ENCODE data around the gene ZNF81.
A peak's percentile ranks its signal among the peaks of the same experiment; 100 is the strongest.

The ZNF81 gene

DNA sequence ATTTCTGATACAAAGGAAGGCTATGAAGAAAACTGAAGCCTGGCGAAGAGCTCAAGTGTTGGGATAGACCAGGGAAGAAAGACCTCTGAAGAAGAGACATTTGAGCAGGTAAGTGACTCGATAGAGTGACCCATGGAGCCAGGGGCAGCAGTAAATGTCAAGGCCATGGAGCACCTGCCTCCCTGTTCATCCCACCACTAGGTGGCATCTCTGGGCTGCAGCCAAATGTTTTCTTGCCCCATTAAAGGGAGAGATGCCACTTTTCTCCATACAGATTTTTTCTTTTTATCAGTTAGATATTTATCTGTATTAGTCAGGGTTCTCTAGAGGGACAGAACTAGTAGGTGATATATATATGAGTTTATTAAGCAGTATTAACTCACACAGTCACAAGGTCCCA, 4.9 kb upstream of the ZNF81 start:
- TF ChIP-seq BACH2 (CRISPR knock-in tag; IDR thresholded peaks at IDR 0.05; ENCODE audit: borderline replicate concordance) (no peak), GLIS3 (CRISPR knock-in tag; IDR thresholded peaks at IDR 0.05) (no peak), ZNF8 (CRISPR knock-in tag; IDR thresholded peaks at IDR 0.05) (no peak), TOX (CRISPR knock-in tag; IDR thresholded peaks at IDR 0.05; ENCODE audit: borderline replicate concordance) (no peak), OSR1 (CRISPR knock-in tag; IDR thresholded peaks at IDR 0.05) (no peak), CSDC2 (CRISPR knock-in tag; IDR thresholded peaks at IDR 0.05) (no peak), ZC3H10 (CRISPR knock-in tag; IDR thresholded peaks at IDR 0.05) (no peak), ZNF565 (CRISPR knock-in tag; conservative IDR thresholded peaks at IDR 0.05; ENCODE audit: low read depth) (no peak), TCF4 (CRISPR knock-in tag; IDR thresholded peaks at IDR 0.05; ENCODE audit: borderline replicate concordance) (no peak), ZFP30 (CRISPR knock-in tag; IDR thresholded peaks at IDR 0.05) (no peak)
- TF ChIP-seq, protein P1, sequence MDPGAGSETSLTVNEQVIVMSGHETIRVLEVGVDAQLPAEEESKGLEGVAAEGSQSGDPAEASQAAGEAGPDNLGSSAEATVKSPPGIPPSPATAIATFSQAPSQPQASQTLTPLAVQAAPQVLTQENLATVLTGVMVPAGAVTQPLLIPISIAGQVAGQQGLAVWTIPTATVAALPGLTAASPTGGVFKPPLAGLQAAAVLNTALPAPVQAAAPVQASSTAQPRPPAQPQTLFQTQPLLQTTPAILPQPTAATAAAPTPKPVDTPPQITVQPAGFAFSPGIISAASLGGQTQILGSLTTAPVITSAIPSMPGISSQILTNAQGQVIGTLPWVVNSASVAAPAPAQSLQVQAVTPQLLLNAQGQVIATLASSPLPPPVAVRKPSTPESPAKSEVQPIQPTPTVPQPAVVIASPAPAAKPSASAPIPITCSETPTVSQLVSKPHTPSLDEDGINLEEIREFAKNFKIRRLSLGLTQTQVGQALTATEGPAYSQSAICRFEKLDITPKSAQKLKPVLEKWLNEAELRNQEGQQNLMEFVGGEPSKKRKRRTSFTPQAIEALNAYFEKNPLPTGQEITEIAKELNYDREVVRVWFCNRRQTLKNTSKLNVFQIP (CRISPR knock-in tag; IDR thresholded peaks at IDR 0.05; ENCODE audit: borderline replicate concordance, low read depth), result no peak
- TF ChIP-seq, protein P2, sequence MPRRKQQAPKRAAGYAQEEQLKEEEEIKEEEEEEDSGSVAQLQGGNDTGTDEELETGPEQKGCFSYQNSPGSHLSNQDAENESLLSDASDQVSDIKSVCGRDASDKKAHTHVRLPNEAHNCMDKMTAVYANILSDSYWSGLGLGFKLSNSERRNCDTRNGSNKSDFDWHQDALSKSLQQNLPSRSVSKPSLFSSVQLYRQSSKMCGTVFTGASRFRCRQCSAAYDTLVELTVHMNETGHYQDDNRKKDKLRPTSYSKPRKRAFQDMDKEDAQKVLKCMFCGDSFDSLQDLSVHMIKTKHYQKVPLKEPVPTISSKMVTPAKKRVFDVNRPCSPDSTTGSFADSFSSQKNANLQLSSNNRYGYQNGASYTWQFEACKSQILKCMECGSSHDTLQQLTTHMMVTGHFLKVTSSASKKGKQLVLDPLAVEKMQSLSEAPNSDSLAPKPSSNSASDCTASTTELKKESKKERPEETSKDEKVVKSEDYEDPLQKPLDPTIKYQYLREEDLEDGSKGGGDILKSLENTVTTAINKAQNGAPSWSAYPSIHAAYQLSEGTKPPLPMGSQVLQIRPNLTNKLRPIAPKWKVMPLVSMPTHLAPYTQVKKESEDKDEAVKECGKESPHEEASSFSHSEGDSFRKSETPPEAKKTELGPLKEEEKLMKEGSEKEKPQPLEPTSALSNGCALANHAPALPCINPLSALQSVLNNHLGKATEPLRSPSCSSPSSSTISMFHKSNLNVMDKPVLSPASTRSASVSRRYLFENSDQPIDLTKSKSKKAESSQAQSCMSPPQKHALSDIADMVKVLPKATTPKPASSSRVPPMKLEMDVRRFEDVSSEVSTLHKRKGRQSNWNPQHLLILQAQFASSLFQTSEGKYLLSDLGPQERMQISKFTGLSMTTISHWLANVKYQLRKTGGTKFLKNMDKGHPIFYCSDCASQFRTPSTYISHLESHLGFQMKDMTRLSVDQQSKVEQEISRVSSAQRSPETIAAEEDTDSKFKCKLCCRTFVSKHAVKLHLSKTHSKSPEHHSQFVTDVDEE (CRISPR knock-in tag; IDR thresholded peaks at IDR 0.05), result no peak
- peak; percentile 21; the same call in 2 of the 3 replicates for ATAC-seq

DNA sequence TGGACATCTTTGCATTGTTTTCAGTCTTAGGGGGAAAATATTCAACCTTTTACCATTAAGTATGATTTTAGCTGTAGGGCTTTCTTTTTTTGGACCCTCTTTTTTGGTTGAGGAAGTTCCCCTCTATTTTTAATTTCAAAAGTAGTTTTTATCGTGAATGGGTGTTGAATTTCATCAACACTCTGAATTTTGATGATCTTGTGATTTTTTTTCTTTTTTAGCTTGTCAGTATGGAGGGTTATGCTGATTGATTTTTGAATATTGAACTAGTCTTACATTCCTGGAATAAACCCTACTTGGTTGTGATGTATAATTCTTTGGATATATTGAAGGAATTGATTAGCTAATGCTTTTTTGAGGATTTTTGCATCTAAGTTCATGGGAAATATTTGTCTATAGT, 1.7 kb downstream of the ZNF81 start:
- no peak for ATAC-seq
- no peak for TF ChIP-seq ZFP3 (CRISPR knock-in tag; IDR thresholded peaks at IDR 0.05)
- TF ChIP-seq ISL1 (CRISPR knock-in tag; IDR thresholded peaks at IDR 0.05), result no peak
- no peak for TF ChIP-seq ZNF70 (CRISPR knock-in tag; IDR thresholded peaks at IDR 0.05)
- TF ChIP-seq TOX (CRISPR knock-in tag; IDR thresholded peaks at IDR 0.05; ENCODE audit: borderline replicate concordance), result no peak
- TF ChIP-seq BACH2 (CRISPR knock-in tag; IDR thresholded peaks at IDR 0.05; ENCODE audit: borderline replicate concordance), result no peak
- TF ChIP-seq ZC3H10 (CRISPR knock-in tag; IDR thresholded peaks at IDR 0.05), result no peak
- TF ChIP-seq, protein P2 (CRISPR knock-in tag; IDR thresholded peaks at IDR 0.05), result no peak
- TF ChIP-seq, protein P3, sequence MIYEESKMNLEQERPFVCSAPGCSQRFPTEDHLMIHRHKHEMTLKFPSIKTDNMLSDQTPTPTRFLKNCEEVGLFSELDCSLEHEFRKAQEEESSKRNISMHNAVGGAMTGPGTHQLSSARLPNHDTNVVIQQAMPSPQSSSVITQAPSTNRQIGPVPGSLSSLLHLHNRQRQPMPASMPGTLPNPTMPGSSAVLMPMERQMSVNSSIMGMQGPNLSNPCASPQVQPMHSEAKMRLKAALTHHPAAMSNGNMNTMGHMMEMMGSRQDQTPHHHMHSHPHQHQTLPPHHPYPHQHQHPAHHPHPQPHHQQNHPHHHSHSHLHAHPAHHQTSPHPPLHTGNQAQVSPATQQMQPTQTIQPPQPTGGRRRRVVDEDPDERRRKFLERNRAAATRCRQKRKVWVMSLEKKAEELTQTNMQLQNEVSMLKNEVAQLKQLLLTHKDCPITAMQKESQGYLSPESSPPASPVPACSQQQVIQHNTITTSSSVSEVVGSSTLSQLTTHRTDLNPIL (CRISPR knock-in tag; IDR thresholded peaks at IDR 0.05; ENCODE audit: low read depth), result no peak
- TF ChIP-seq CSDC2 (CRISPR knock-in tag; IDR thresholded peaks at IDR 0.05), result no peak
- no peak for TF ChIP-seq ESRRG (CRISPR knock-in tag; IDR thresholded peaks at IDR 0.05)
- TF ChIP-seq, protein P4, sequence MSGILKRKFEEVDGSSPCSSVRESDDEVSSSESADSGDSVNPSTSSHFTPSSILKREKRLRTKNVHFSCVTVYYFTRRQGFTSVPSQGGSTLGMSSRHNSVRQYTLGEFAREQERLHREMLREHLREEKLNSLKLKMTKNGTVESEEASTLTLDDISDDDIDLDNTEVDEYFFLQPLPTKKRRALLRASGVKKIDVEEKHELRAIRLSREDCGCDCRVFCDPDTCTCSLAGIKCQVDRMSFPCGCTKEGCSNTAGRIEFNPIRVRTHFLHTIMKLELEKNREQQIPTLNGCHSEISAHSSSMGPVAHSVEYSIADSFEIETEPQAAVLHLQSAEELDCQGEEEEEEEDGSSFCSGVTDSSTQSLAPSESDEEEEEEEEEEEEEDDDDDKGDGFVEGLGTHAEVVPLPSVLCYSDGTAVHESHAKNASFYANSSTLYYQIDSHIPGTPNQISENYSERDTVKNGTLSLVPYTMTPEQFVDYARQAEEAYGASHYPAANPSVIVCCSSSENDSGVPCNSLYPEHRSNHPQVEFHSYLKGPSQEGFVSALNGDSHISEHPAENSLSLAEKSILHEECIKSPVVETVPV (CRISPR knock-in tag; IDR thresholded peaks at IDR 0.05), result no peak
- TF ChIP-seq SNAI2 (CRISPR knock-in tag; IDR thresholded peaks at IDR 0.05), result no peak
- TF ChIP-seq ZNF565 (CRISPR knock-in tag; conservative IDR thresholded peaks at IDR 0.05; ENCODE audit: low read depth), result no peak
- no peak for TF ChIP-seq OSR1 (CRISPR knock-in tag; IDR thresholded peaks at IDR 0.05)
- no peak for TF ChIP-seq TCF4 (CRISPR knock-in tag; IDR thresholded peaks at IDR 0.05; ENCODE audit: borderline replicate concordance)
- TF ChIP-seq, protein P1 (CRISPR knock-in tag; IDR thresholded peaks at IDR 0.05; ENCODE audit: borderline replicate concordance, low read depth), result no peak
- TF ChIP-seq, protein P5, sequence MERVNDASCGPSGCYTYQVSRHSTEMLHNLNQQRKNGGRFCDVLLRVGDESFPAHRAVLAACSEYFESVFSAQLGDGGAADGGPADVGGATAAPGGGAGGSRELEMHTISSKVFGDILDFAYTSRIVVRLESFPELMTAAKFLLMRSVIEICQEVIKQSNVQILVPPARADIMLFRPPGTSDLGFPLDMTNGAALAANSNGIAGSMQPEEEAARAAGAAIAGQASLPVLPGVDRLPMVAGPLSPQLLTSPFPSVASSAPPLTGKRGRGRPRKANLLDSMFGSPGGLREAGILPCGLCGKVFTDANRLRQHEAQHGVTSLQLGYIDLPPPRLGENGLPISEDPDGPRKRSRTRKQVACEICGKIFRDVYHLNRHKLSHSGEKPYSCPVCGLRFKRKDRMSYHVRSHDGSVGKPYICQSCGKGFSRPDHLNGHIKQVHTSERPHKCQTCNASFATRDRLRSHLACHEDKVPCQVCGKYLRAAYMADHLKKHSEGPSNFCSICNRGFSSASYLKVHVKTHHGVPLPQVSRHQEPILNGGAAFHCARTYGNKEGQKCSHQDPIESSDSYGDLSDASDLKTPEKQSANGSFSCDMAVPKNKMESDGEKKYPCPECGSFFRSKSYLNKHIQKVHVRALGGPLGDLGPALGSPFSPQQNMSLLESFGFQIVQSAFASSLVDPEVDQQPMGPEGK (CRISPR knock-in tag; IDR thresholded peaks at IDR 0.05; ENCODE audit: borderline replicate concordance), result no peak
- TF ChIP-seq RARB (CRISPR knock-in tag; IDR thresholded peaks at IDR 0.05), result no peak
- no peak for TF ChIP-seq PPARA (CRISPR knock-in tag; IDR thresholded peaks at IDR 0.05; ENCODE audit: borderline replicate concordance)
- no peak for TF ChIP-seq ZFP30 (CRISPR knock-in tag; IDR thresholded peaks at IDR 0.05)
